HepG2 (cell line): Measurements from ENCODE around the gene MXRA7. TPM values are rescaled to one million over a fixed set of nuclear protein-coding genes. Genes with fewer than 3 reads are reported as not detected.

Source experiments
- ATF4 ChIP-seq, 2 experiments: fragments of 450-650 bp in 1 of 2; sonication (generic) in 1 of 2; formaldehyde crosslinking; IDR thresholded peaks; 2 replicates each; pipeline versions ENCODE4 v1.5.0 to v1.8.0; 2020 to 2022; ENCODE audit warnings: mild to moderate bottlenecking in 1 of 2, missing genetic modification reagents in 1 of 2
- ATF7 ChIP-seq, 2 experiments: fragments of 450-650 bp in 1 of 2; sonication (generic) in 1 of 2; formaldehyde crosslinking in 1 of 2; IDR thresholded peaks; 2 replicates each; pipeline versions ENCODE4 v1.4.0 to v1.6.1; 2016 to 2020; ENCODE audit warnings: antibody characterized with exemption in 1 of 2, mild to moderate bottlenecking in 1 of 2, missing genetic modification reagents in 1 of 2
- CBX1 ChIP-seq: IDR thresholded peaks from one replicate; pipeline ENCODE4 v1.6.1; 2016; ENCODE audit warnings: antibody characterized with exemption, low read depth
- DNMT3B ChIP-seq: conservative IDR thresholded peaks from 2 replicates; pipeline ENCODE4 v1.6.1; 2016; ENCODE audit warnings: missing biosample characterization, control low read depth
- GLI4 ChIP-seq: sonication (generic); formaldehyde crosslinking; IDR thresholded peaks from 2 replicates; pipeline ENCODE4 v1.5.1; 2020; ENCODE audit warnings: missing genetic modification reagents, mild to moderate bottlenecking, moderate library complexity, borderline replicate concordance
- MEIS1 ChIP-seq: sonication (generic); formaldehyde crosslinking; IDR thresholded peaks from 2 replicates; pipeline ENCODE4 v1.9.0; 2021; ENCODE audit warnings: mild to moderate bottlenecking, missing genetic modification reagents, moderate library complexity, borderline replicate concordance
- MIER3 ChIP-seq: IDR thresholded peaks from 2 replicates; pipeline ENCODE4 v1.6.1; 2016; ENCODE audit warnings: missing compliant biosample characterization, borderline replicate concordance
- MYPOP ChIP-seq: sonication (generic); formaldehyde crosslinking; IDR thresholded peaks from 2 replicates; pipeline ENCODE4 v1.8.1; 2023; ENCODE audit warnings: mild to moderate bottlenecking, moderate library complexity, missing genetic modification reagents
- NCOA1 ChIP-seq: sonication (generic); formaldehyde crosslinking; IDR thresholded peaks from 2 replicates; pipeline ENCODE4 v1.9.0; 2021; ENCODE audit warnings: missing genetic modification reagents
- NCOA2 ChIP-seq: sonication (generic); formaldehyde crosslinking; IDR thresholded peaks from 2 replicates; pipeline ENCODE4 v1.8.0; 2022; ENCODE audit warnings: inconsistent platforms
- PHB2 ChIP-seq: fragments of 450-650 bp; IDR thresholded peaks from 2 replicates; pipeline ENCODE4 v1.6.1; 2018; ENCODE audit not compliant: partially characterized antibody
- RBAK ChIP-seq: sonication (generic); formaldehyde crosslinking; IDR thresholded peaks from 2 replicates; pipeline ENCODE4 v1.5.1; 2020; ENCODE audit warnings: mild to moderate bottlenecking, missing genetic modification reagents
- RNF2 ChIP-seq: fragments of 450-650 bp; conservative IDR thresholded peaks from 2 replicates; pipeline ENCODE4 v1.6.1; 2016; ENCODE audit warnings: low read depth
- SOX6 ChIP-seq, 2 experiments: fragments of 450-650 bp in 1 of 2; sonication (generic) in 1 of 2; formaldehyde crosslinking in 1 of 2; IDR thresholded peaks; 2 replicates each; pipeline versions ENCODE4 v1.4.0 to v1.6.1; 2017 to 2020; ENCODE audit warnings: antibody characterized with exemption in 1 of 2, mild to moderate bottlenecking in 1 of 2, missing genetic modification reagents in 1 of 2
- ZNF207 ChIP-seq: fragments of 450-650 bp; IDR thresholded peaks from 2 replicates; pipeline ENCODE4 v1.6.1; 2016; ENCODE audit warnings: antibody characterized with exemption, borderline replicate concordance
- ZNF501 ChIP-seq: sonication (generic); formaldehyde crosslinking; IDR thresholded peaks from 2 replicates; pipeline ENCODE4 v1.5.1; 2020; ENCODE audit warnings: mild to moderate bottlenecking, moderate library complexity, missing genetic modification reagents
- ZNF530 ChIP-seq: sonication (generic); formaldehyde crosslinking; IDR thresholded peaks from 2 replicates; pipeline ENCODE4 v1.5.0; 2020; ENCODE audit warnings: low read depth, mild to moderate bottlenecking, missing genetic modification reagents
- ZNF576 ChIP-seq: sonication (generic); formaldehyde crosslinking; IDR thresholded peaks from 2 replicates; pipeline ENCODE4 v1.4.0; 2020; ENCODE audit warnings: mild to moderate bottlenecking, missing genetic modification reagents
- ZSCAN30 ChIP-seq: sonication (generic); formaldehyde crosslinking; IDR thresholded peaks from 2 replicates; pipeline ENCODE4 v1.5.0; 2020; ENCODE audit warnings: mild to moderate bottlenecking, missing genetic modification reagents
- polyA plus RNA-seq, 8 experiments: library from polyadenylated mRNA; depleted of rRNA in 3 of 8; stranded (reverse) in 7 of 8; unstranded in 1 of 8; fragments of >200 nt; fragmentation: Illumina TruSeq in 4 of 8; extraction: Trizol in 4 of 8; gene quantifications; 2 replicates each; pipeline versions ENCODE4 v1.2.1 to v1.2.3, GENCODE V29; 2011 to 2016; ENCODE audit warnings: low read depth in 4 of 8, missing spikeins in 1 of 8, mixed read lengths in 1 of 8; ENCODE audit not compliant: insufficient read depth in 1 of 8
- total RNA-seq, 5 experiments: library from RNA; depleted of rRNA; stranded (reverse); fragments of >200 nt; fragmentation: Illumina TruSeq; extraction: Trizol; gene quantifications; 2 replicates each; pipeline ENCODE4 v1.2.3, GENCODE V29; 2016; ENCODE audit warnings: low read depth in 1 of 5
- TF ChIP-seq, protein P1 (sequence below): sonication (generic); formaldehyde crosslinking; IDR thresholded peaks from 2 replicates; pipeline ENCODE4 v1.8.1; 2023; ENCODE audit warnings: missing genetic modification reagents, inconsistent platforms, borderline replicate concordance
- TF ChIP-seq, protein P2 (sequence below): sonication (generic); formaldehyde crosslinking; conservative IDR thresholded peaks from 2 replicates; pipeline ENCODE4 v1.8.0; 2022; ENCODE audit warnings: mild to moderate bottlenecking, moderate library complexity, missing genetic modification reagents

The MXRA7 gene
- total and polyA plus RNA-seq, 2 of the 13 experiments (the other 11 are each of a cell fraction or from before 2014, with no cell fraction given), result 44.8 to 112 TPM

DNA sequence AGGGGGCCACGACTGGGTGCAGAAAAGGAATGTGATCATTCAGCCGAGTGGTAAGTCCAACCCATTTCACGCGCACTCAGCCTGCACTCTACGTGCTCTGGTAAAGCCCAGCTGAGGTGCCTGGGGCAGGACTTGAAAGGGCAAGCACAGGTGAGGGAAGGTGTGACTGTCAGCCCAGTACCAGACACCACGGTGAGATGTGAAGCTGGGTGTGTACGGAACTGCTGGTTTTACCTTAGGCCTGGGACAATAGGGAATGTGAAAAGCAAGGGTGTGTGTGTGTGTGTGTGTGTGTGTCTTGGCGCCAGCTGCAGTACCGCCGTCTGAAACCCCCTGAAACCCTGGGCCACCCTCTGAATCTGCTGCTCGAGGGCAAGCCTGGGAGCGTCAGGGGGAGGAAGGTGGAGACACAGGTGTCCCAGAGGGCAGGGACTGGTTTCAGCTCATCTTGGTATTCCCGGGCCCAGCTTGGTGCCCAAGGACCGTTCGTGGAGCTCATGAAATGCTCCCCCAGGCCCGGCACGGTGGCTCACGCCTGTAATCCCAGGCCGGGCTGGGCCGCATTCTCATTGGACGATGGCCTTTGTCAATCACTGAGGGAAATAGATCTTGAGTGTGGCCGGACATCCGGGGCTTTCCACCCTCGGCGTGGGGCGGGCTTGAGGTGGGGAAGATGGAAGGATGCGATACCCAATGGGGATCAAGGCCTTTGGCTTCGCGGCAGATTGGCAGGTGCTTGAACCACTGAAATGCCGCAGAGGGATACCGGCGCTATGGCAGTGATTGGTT is 39.4 kb downstream of the MXRA7 start (continued):
- peak; percentile 91 for TF ChIP-seq ZNF501
- TF ChIP-seq ZNF530 (CRISPR knock-in tag), result no peak
- no peak for TF ChIP-seq SOX6 (IDR thresholded peaks at IDR 0.05)
- TF ChIP-seq SOX6 (CRISPR knock-in tag; IDR thresholded peaks at IDR 0.05), result peak; percentile 87
- peak; percentile 96; the same call in 1 of the 2 replicates for TF ChIP-seq GLI4
- no peak for TF ChIP-seq ATF7 (IDR thresholded peaks at IDR 0.05)
- TF ChIP-seq ATF7 (CRISPR knock-in tag; IDR thresholded peaks at IDR 0.05), result no peak; the same call in 1 of the 2 replicates
- no peak for TF ChIP-seq MEIS1 (CRISPR knock-in tag)
- TF ChIP-seq ATF4 (CRISPR knock-in tag; IDR thresholded peaks at IDR 0.05), result no peak
- TF ChIP-seq, protein P1, sequence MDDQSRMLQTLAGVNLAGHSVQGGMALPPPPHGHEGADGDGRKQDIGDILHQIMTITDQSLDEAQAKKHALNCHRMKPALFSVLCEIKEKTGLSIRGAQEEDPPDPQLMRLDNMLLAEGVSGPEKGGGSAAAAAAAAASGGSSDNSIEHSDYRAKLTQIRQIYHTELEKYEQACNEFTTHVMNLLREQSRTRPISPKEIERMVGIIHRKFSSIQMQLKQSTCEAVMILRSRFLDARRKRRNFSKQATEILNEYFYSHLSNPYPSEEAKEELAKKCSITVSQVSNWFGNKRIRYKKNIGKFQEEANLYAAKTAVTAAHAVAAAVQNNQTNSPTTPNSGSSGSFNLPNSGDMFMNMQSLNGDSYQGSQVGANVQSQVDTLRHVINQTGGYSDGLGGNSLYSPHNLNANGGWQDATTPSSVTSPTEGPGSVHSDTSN (CRISPR knock-in tag), result peak; percentile 99
- TF ChIP-seq, protein P2, sequence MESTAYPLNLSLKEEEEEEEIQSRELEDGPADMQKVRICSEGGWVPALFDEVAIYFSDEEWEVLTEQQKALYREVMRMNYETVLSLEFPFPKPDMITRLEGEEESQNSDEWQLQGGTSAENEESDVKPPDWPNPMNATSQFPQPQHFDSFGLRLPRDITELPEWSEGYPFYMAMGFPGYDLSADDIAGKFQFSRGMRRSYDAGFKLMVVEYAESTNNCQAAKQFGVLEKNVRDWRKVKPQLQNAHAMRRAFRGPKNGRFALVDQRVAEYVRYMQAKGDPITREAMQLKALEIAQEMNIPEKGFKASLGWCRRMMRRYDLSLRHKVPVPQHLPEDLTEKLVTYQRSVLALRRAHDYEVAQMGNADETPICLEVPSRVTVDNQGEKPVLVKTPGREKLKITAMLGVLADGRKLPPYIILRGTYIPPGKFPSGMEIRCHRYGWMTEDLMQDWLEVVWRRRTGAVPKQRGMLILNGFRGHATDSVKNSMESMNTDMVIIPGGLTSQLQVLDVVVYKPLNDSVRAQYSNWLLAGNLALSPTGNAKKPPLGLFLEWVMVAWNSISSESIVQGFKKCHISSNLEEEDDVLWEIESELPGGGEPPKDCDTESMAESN (CRISPR knock-in tag), result peak; percentile 72; the same call in 1 of the 2 replicates
- TF ChIP-seq ZNF207, result no peak
- peak; percentile 73 for TF ChIP-seq DNMT3B (CRISPR knock-in tag)
- TF ChIP-seq ZSCAN30 (CRISPR knock-in tag), result no peak
- no peak for TF ChIP-seq RBAK (CRISPR knock-in tag)
- TF ChIP-seq RNF2, result peak; percentile 52; the same call in 1 of the 2 replicates
- no peak; the same call in 1 of the 2 replicates for TF ChIP-seq MIER3 (CRISPR knock-in tag)
- peak; percentile 82 for TF ChIP-seq MYPOP (CRISPR knock-in tag)
- TF ChIP-seq NCOA2 (CRISPR knock-in tag), result peak; percentile 41
- TF ChIP-seq NCOA1 (CRISPR knock-in tag), result 0 out of 2 replicates have a peak, but pooled peaks have one; percentile 10
- no peak for TF ChIP-seq PHB2
- TF ChIP-seq ZNF576 (CRISPR knock-in tag), result 0 out of 2 replicates have a peak, but pooled peaks have one; percentile 74
- TF ChIP-seq CBX1, result no peak
